Endothelial cell (in vitro differentiated cells): ENCODE data around the gene SH3RF2. TPM values are rescaled to one million over a fixed set of nuclear protein-coding genes. Genes with fewer than 3 reads are reported as not detected.

Source experiments
- DNase-seq: peaks from one replicate; pipeline ENCODE4 v3.0.0; 2021; ENCODE audit warnings: low spot score
- H3K27ac Mint-ChIP-seq: one replicate; pipeline ENCODE4 v1.8.0; 2021; ENCODE audit warnings: mixed read lengths, inconsistent platforms; ENCODE audit not compliant: unreplicated experiment
- H3K27me3 Mint-ChIP-seq: one replicate; pipeline ENCODE4 v1.8.0; 2021; ENCODE audit warnings: mild to moderate bottlenecking, moderate library complexity, mixed read lengths, inconsistent platforms; ENCODE audit not compliant: unreplicated experiment
- H3K36me3 Mint-ChIP-seq: one replicate; pipeline ENCODE4 v1.8.0; 2021; ENCODE audit warnings: mild to moderate bottlenecking, low read depth, mixed read lengths, inconsistent platforms; ENCODE audit not compliant: unreplicated experiment
- H3K4me1 Mint-ChIP-seq: one replicate; pipeline ENCODE4 v1.8.0; 2021; ENCODE audit warnings: mild to moderate bottlenecking, mixed read lengths, inconsistent platforms; ENCODE audit not compliant: unreplicated experiment
- H3K4me3 Mint-ChIP-seq: one replicate; pipeline ENCODE4 v1.8.0; 2021; ENCODE audit warnings: mild to moderate bottlenecking, mixed read lengths, inconsistent platforms; ENCODE audit not compliant: unreplicated experiment
- H3K9me3 Mint-ChIP-seq: one replicate; pipeline ENCODE4 v1.8.0; 2021; ENCODE audit warnings: mixed read lengths, inconsistent platforms; ENCODE audit not compliant: unreplicated experiment
- total RNA-seq: library from RNA; stranded (reverse); fragmentation: NEBNext Ultra II Directional; extraction: Animal tissue kit (Norgen Biotek cat#: 25700); gene quantifications from one replicate; pipeline ENCODE4 v1.2.1, GENCODE V29; 2021; ENCODE audit not compliant: unreplicated experiment
- TF ChIP-seq, protein P1 (sequence below): fragments of 200-600 bp; sonication (generic); IDR thresholded peaks from one replicate; pipeline ENCODE4 v1.5.0; 2021; ENCODE audit warnings: antibody characterized with exemption; ENCODE audit not compliant: unreplicated experiment

Gene SH3RF2
- total RNA-seq, 1 donor from 2014 or later = 0.23 TPM

- Mint-ChIP-seq H3K27ac (no peak overlapping the region), H3K9me3 (no peaks in the 10 kb centered on the region), H3K36me3 (no peaks in the 10 kb centered on the region), H3K4me3 (no peak overlapping the region), H3K4me1 (no peaks in the 10 kb centered on the region), H3K27me3 (peaks cover 3% of the 10 kb centered on the region)
- TF ChIP-seq, protein P1, sequence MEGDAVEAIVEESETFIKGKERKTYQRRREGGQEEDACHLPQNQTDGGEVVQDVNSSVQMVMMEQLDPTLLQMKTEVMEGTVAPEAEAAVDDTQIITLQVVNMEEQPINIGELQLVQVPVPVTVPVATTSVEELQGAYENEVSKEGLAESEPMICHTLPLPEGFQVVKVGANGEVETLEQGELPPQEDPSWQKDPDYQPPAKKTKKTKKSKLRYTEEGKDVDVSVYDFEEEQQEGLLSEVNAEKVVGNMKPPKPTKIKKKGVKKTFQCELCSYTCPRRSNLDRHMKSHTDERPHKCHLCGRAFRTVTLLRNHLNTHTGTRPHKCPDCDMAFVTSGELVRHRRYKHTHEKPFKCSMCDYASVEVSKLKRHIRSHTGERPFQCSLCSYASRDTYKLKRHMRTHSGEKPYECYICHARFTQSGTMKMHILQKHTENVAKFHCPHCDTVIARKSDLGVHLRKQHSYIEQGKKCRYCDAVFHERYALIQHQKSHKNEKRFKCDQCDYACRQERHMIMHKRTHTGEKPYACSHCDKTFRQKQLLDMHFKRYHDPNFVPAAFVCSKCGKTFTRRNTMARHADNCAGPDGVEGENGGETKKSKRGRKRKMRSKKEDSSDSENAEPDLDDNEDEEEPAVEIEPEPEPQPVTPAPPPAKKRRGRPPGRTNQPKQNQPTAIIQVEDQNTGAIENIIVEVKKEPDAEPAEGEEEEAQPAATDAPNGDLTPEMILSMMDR = no peak
- no peak for DNase-seq
These were observed 43.2 kb downstream of the SH3RF2 start for GRCh38 chr5:145979270-145980223.

DNA sequence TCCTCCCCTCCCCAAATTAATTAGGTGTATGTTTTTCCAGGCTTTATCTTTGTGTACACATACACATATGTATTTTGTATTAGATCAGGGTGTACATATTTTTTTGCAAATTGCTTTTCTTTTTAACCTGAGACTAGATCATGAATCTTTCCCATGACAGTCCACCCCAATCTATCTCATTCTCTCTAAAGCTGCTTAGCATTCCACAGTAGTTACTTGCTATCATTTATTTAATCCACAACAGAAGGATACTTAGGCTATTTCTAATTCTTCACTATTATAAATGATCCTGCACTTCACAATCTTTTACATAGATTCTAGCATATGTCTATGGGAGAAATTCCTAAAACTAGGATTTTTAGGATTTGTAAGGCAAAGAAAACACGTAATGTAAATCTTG is 43.9 kb downstream of the SH3RF2 start:
- no peaks in the 10 kb centered on the region for H3K4me1 Mint-ChIP-seq
- H3K27ac Mint-ChIP-seq = no peak overlapping the region
- no peaks in the 10 kb centered on the region for H3K9me3 Mint-ChIP-seq
- peaks cover 3% of the 10 kb centered on the region for H3K27me3 Mint-ChIP-seq
- TF ChIP-seq, protein P1 = no peak
- no peak for DNase-seq
- no peaks in the 10 kb centered on the region for H3K36me3 Mint-ChIP-seq
- H3K4me3 Mint-ChIP-seq = no peak overlapping the region

GRCh38 chr5:145980718-145981117 is 44.3 kb downstream of the SH3RF2 start:
- no peaks in the 10 kb centered on the region for H3K4me1 Mint-ChIP-seq
- no peak overlapping the region for H3K4me3 Mint-ChIP-seq
- H3K36me3 Mint-ChIP-seq = no peaks in the 10 kb centered on the region
- no peak overlapping the region for H3K27ac Mint-ChIP-seq
- TF ChIP-seq, protein P1 = no peak
- H3K27me3 Mint-ChIP-seq = peaks cover 3% of the 10 kb centered on the region
- DNase-seq = no peak
- no peaks in the 10 kb centered on the region for H3K9me3 Mint-ChIP-seq

DNA sequence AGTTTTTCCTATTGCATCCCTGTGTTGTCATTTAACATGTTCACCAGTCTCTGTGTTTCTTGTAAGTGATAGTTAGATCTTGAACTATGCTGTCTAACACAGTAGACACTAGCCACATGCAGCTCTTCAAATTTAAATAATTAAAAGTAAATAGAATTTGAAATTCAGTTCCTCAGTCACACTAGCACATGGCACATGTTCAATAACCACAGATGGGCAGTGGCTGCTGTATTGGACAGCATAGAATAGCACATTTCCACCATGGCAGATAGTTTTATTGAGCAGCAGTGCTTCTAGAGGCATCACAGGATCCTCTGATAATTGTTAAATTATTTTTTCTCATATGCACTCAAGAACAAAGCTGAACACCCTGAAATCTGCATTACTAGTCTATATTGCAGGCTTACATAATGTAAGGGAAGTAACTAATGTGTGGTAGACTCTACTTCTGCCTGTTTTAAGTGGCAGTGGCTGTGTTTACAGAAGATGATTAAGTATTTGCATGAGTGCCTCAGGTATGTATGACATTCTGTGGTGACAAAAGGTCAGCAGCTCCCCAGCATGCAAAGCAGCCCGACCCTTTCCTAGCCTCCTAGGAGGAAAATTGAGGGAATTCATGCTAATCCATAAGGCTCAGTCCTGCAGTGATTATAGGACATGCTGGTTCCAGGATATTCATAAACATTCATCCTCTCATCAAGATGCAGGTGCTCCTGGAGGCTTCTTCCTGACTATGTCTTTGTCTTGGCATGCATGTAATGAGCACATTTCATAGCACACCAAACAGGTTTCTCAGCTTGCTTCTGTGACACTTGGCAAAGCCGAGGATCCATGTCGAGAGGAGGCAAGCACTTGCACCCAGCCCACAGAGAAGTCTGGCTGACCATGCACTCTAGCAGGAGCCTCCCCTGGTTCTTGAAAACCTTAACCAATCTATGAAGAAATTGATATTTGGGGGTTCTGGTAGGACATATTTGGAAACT is 45.5 kb downstream of the SH3RF2 start:
- TF ChIP-seq, protein P1 = no peak
- Mint-ChIP-seq H3K9me3 (no peaks in the 10 kb centered on the region), H3K36me3 (no peaks in the 10 kb centered on the region), H3K27me3 (peaks cover 3% of the 10 kb centered on the region), H3K4me3 (no peak overlapping the region), H3K4me1 (no peaks in the 10 kb centered on the region), H3K27ac (no peak overlapping the region)
- DNase-seq = no peak
